Smooth muscle cell (in vitro differentiated cells): ENCODE data around the gene TLE6. TPM values are rescaled to one million over a fixed set of nuclear protein-coding genes. Genes with fewer than 3 reads are reported as not detected.
A peak's percentile ranks its signal among the peaks of the same experiment; 100 is the strongest.

Source experiments
- DNase-seq: peaks from one replicate; lab custom pipeline; 2025; ENCODE audit not compliant: unreplicated experiment; lab: John Stamatoyannopoulos, UW
- H2AFZ ChIP-seq: fragments of 200-600 bp; sonication (generic); 2 replicates; pipeline ENCODE4 v1.6.0; 2016; ENCODE audit warnings: antibody characterized with exemption, low read depth, mild to moderate bottlenecking
- H3F3A ChIP-seq: fragments of 200-600 bp; sonication (generic); 2 replicates; pipeline ENCODE4 v1.6.0; 2017; ENCODE audit warnings: antibody characterized with exemption, low read depth
- H3K27ac ChIP-seq: fragments of 200-600 bp; sonication (generic); 2 replicates; pipeline ENCODE4 v1.5.1; 2016; ENCODE audit warnings: low read depth, mild to moderate bottlenecking
- H3K27me3 ChIP-seq: fragments of 200-600 bp; sonication (generic); 2 replicates; pipeline ENCODE4 v1.6.1; 2016; ENCODE audit warnings: low read depth, mild to moderate bottlenecking
- H3K36me3 ChIP-seq: fragments of 200-600 bp; sonication (generic); 2 replicates; pipeline ENCODE4 v1.5.1; 2016; ENCODE audit warnings: low read depth
- H3K4me1 ChIP-seq: fragments of 200-600 bp; sonication (generic); 2 replicates; pipeline ENCODE4 v1.5.1; 2016; ENCODE audit warnings: low read depth
- H3K4me2 ChIP-seq: fragments of 200-600 bp; sonication (generic); 2 replicates; pipeline ENCODE4 v1.6.0; 2016; ENCODE audit warnings: mild to moderate bottlenecking
- H3K4me3 ChIP-seq: fragments of 200-600 bp; sonication (generic); 2 replicates; pipeline ENCODE4 v1.5.1; 2016; ENCODE audit warnings: mild to moderate bottlenecking
- H3K79me2 ChIP-seq: fragments of 200-600 bp; sonication (generic); 2 replicates; pipeline ENCODE4 v1.6.0; 2016; ENCODE audit warnings: low read depth, mild to moderate bottlenecking
- H3K9ac ChIP-seq: fragments of 200-600 bp; sonication (generic); 2 replicates; pipeline ENCODE4 v1.6.0; 2016; ENCODE audit warnings: low read depth
- H3K9me3 ChIP-seq: fragments of 200-600 bp; sonication (generic); replicated peaks from 2 replicates; pipeline ENCODE4 v1.5.1; 2016; ENCODE audit warnings: low read depth
- H4K20me1 ChIP-seq: fragments of 200-600 bp; sonication (generic); 2 replicates; pipeline ENCODE4 v1.6.0; 2016; ENCODE audit warnings: low read depth
- CTCF ChIP-seq: fragments of 200-600 bp; sonication (generic); IDR thresholded peaks from 2 replicates; pipeline ENCODE4 v1.5.1; 2017; ENCODE audit warnings: borderline replicate concordance, mild to moderate bottlenecking, antibody characterized with exemption; ENCODE audit not compliant: insufficient read depth, poor library complexity, severe bottlenecking
- WGBS: methylation state at CpG from one replicate; pipeline ENCODE4 v1.1.7; 2016; ENCODE audit warnings: low lambda C conversion rate; 5-methylcytosine and 5-hydroxymethylcytosine counted together
- polyA plus RNA-seq: library from polyadenylated mRNA; unstranded; fragments of >200 nt; fragmentation: Nextera tagmentation; extraction: Ambion mirVana; gene quantifications from 2 replicates; pipeline ENCODE4 v1.2.1, GENCODE V29; 2016
- total RNA-seq: library from RNA; depleted of rRNA; stranded (reverse); fragments of >200 nt; gene quantifications from 2 replicates; pipeline ENCODE4 v1.2.3, GENCODE V29; 2014

Gene TLE6
- total and polyA plus RNA-seq, 2 experiments from 2014 or later, result 0.27 to 3.2 TPM

- Histone ChIP-seq H3K36me3 (no peaks in the 10 kb centered on the region), H3K4me2 (no peak overlapping the region), H4K20me1 (no peaks in the 10 kb centered on the region), H3K27me3 (no peaks in the 10 kb centered on the region), H3K27ac (no peak overlapping the region), H3K9me3 (no peaks in the 10 kb centered on the region), H3K4me1 (peaks cover 10% of the 10 kb centered on the region), H3K9ac (no peak overlapping the region), H2AFZ (no peak overlapping the region), H3K79me2 (no peaks in the 10 kb centered on the region), H3F3A (peaks cover 19% of the 10 kb centered on the region), H3K4me3 (no peak overlapping the region)
- DNase-seq, result no peak
- no peak for TF ChIP-seq CTCF
- 81% methylated on average over 17 of the region's 17 CpGs for WGBS
Observed at GRCh38 chr19:3039641-3040077, 62.3 kb downstream of the TLE6 start.

DNA sequence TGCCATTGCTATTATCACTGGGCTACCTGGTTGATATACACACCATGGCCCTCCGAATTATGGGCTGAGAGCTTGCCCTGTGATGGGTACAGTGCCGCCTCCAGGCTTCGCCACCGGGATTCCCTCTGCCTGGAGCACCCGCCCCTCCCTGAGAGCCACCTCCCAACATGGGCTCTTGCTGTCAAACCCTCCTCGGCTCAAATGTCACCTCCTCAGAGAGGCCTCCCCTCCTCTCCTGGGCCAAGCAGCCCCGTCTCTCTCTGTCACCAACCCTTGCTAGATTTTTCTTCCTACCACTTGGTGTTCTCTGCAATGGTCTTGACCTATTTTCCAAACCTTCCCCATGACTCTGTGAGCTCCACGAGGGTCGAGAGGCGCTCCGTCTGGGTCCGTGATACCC lies 64.0 kb downstream of the TLE6 start:
- Histone ChIP-seq H3K9ac (no peak overlapping the region), H3K36me3 (no peaks in the 10 kb centered on the region), H4K20me1 (no peaks in the 10 kb centered on the region), H3F3A (peaks cover 21% of the 10 kb centered on the region), H3K27me3 (no peaks in the 10 kb centered on the region), H3K4me1 (peaks cover 6% of the 10 kb centered on the region), H3K4me3 (peak overlapping the region; percentile 41), H3K79me2 (no peaks in the 10 kb centered on the region), H2AFZ (peak overlapping the region; percentile 82), H3K4me2 (peak overlapping the region; percentile 78), H3K27ac (no peak overlapping the region), H3K9me3 (no peaks in the 10 kb centered on the region)
- WGBS, result 75% methylated on average over 12 of the region's 12 CpGs
- TF ChIP-seq CTCF, result no peak
- DNase-seq, result no peak

- H4K20me1 ChIP-seq, result no peaks in the 10 kb centered on the region
- no peaks in the 10 kb centered on the region for H3K9me3 ChIP-seq
- H3K27ac ChIP-seq, result no peak overlapping the region
- H3K4me2 ChIP-seq, result peak overlapping the region; percentile 78
- no peak for DNase-seq
- TF ChIP-seq CTCF, result no peak
- no peaks in the 10 kb centered on the region for H3K36me3 ChIP-seq
- H3K9ac ChIP-seq, result peak overlapping the region; percentile 11
- 24% methylated on average over 11 of the region's 40 CpGs for WGBS
- H3K27me3 ChIP-seq, result no peaks in the 10 kb centered on the region
- peaks cover 6% of the 10 kb centered on the region for H3K4me1 ChIP-seq
- peaks cover 15% of the 10 kb centered on the region for H3F3A ChIP-seq
- H2AFZ ChIP-seq, result peak overlapping the region; percentile 82
- no peaks in the 10 kb centered on the region for H3K79me2 ChIP-seq
- H3K4me3 ChIP-seq, result peak overlapping the region; percentile 41
Observed at GRCh38 chr19:3041761-3042620, 64.6 kb downstream of the TLE6 start.
